ENCODE results near the gene ADK.

The ADK gene

GRCh38 chr10:74593470-74593869, 442.4 kb downstream of the ADK start:
- Histone ChIP-seq H3K9ac (ENCODE audit: low read depth, low read length, poor library complexity, severe bottlenecking) (no peak overlapping the region), H3K4me2 (ENCODE audit: low read depth, low read length, poor library complexity, severe bottlenecking) (no peak overlapping the region), H3K4me1 (ENCODE audit: insufficient read depth, low read length, poor library complexity, severe bottlenecking) (peaks cover 42% of the 10 kb centered on the region), H3K27me3 (ENCODE audit: insufficient read depth, low read length, poor library complexity, severe bottlenecking) (no peaks in the 10 kb centered on the region), H3K9me3 (ENCODE audit: insufficient read depth, low read depth, low read length) (no peaks in the 10 kb centered on the region), H3F3A (ENCODE audit: low read depth) (no peaks in the 10 kb centered on the region), H3K9me2 (replicated peaks; ENCODE audit: low read depth, low read length) (no peaks in the 10 kb centered on the region), H3K4me3 (ENCODE audit: low read length, poor library complexity, severe bottlenecking) (no peak overlapping the region), H4K20me1 (ENCODE audit: insufficient read depth, low read length, poor library complexity, severe bottlenecking) (no peaks in the 10 kb centered on the region), H3K36me3 (ENCODE audit: insufficient read depth, low read length) (no peaks in the 10 kb centered on the region), H2AFZ (ENCODE audit: low read length) (no peak overlapping the region), H3K79me2 (ENCODE audit: insufficient read depth, low read length) (no peaks in the 10 kb centered on the region)
- TF ChIP-seq EZH2phosphoT487 (IDR thresholded peaks at IDR 0.05; ENCODE audit: borderline replicate concordance), result no peak
- no peak for TF ChIP-seq CTCF (conservative IDR thresholded peaks at IDR 0.05; ENCODE audit: low read length)

- H3K4me3 ChIP-seq (ENCODE audit: low read length, poor library complexity, severe bottlenecking), result no peak overlapping the region
- no peak overlapping the region for H3K4me2 ChIP-seq (ENCODE audit: low read depth, low read length, poor library complexity, severe bottlenecking)
- H3K9me2 ChIP-seq (replicated peaks; ENCODE audit: low read depth, low read length), result no peaks in the 10 kb centered on the region
- peaks cover 11% of the 10 kb centered on the region for H3K4me1 ChIP-seq (ENCODE audit: insufficient read depth, low read length, poor library complexity, severe bottlenecking)
- no peaks in the 10 kb centered on the region for H4K20me1 ChIP-seq (ENCODE audit: insufficient read depth, low read length, poor library complexity, severe bottlenecking)
- TF ChIP-seq CTCF (conservative IDR thresholded peaks at IDR 0.05; ENCODE audit: low read length) (no peak), EZH2phosphoT487 (IDR thresholded peaks at IDR 0.05; ENCODE audit: borderline replicate concordance) (no peak)
- no peaks in the 10 kb centered on the region for H3K79me2 ChIP-seq (ENCODE audit: insufficient read depth, low read length)
- H2AFZ ChIP-seq (ENCODE audit: low read length), result no peak overlapping the region
- no peaks in the 10 kb centered on the region for H3K9me3 ChIP-seq (ENCODE audit: insufficient read depth, low read depth, low read length)
- H3F3A ChIP-seq (ENCODE audit: low read depth), result no peaks in the 10 kb centered on the region
- no peaks in the 10 kb centered on the region for H3K36me3 ChIP-seq (ENCODE audit: insufficient read depth, low read length)
- H3K27me3 ChIP-seq (ENCODE audit: insufficient read depth, low read length, poor library complexity, severe bottlenecking), result no peaks in the 10 kb centered on the region
- no peak overlapping the region for H3K9ac ChIP-seq (ENCODE audit: low read depth, low read length, poor library complexity, severe bottlenecking)
Measured at GRCh38 chr10:74596713-74597112, 445.7 kb downstream of the ADK start.

- H3K9me2 ChIP-seq (replicated peaks; ENCODE audit: low read depth, low read length), result no peaks in the 10 kb centered on the region
- H3F3A ChIP-seq (ENCODE audit: low read depth), result no peaks in the 10 kb centered on the region
- H4K20me1 ChIP-seq (ENCODE audit: insufficient read depth, low read length, poor library complexity, severe bottlenecking), result no peaks in the 10 kb centered on the region
- H3K9ac ChIP-seq (ENCODE audit: low read depth, low read length, poor library complexity, severe bottlenecking), result no peak overlapping the region
- peaks cover 6% of the 10 kb centered on the region; the same call in 1 of the 2 replicates for H3K9me3 ChIP-seq (ENCODE audit: insufficient read depth, low read depth, low read length)
- H3K79me2 ChIP-seq (ENCODE audit: insufficient read depth, low read length), result no peaks in the 10 kb centered on the region
- no peak overlapping the region for H2AFZ ChIP-seq (ENCODE audit: low read length)
- peaks cover 5% of the 10 kb centered on the region; the same call in 1 of the 2 replicates for H3K36me3 ChIP-seq (ENCODE audit: insufficient read depth, low read length)
- no peaks in the 10 kb centered on the region for H3K27me3 ChIP-seq (ENCODE audit: insufficient read depth, low read length, poor library complexity, severe bottlenecking)
- TF ChIP-seq EZH2phosphoT487 (IDR thresholded peaks at IDR 0.05; ENCODE audit: borderline replicate concordance) (no peak), CTCF (conservative IDR thresholded peaks at IDR 0.05; ENCODE audit: low read length) (no peak)
- peaks cover 11% of the 10 kb centered on the region for H3K4me1 ChIP-seq (ENCODE audit: insufficient read depth, low read length, poor library complexity, severe bottlenecking)
- H3K4me3 ChIP-seq (ENCODE audit: low read length, poor library complexity, severe bottlenecking), result no peak overlapping the region
- no peak overlapping the region for H3K4me2 ChIP-seq (ENCODE audit: low read depth, low read length, poor library complexity, severe bottlenecking)
Measured at GRCh38 chr10:74598891-74599566, 448.0 kb downstream of the ADK start.

Measured in Loucy (cell line).